ENCODE data around the gene VPS54. TPM values are rescaled to one million over a fixed set of nuclear protein-coding genes. Genes with fewer than 3 reads are reported as not detected.
A peak's percentile ranks its signal among the peaks of the same experiment; 100 is the strongest.

VPS54 gene
- total RNA-seq, 1 donor, result 18.8 TPM

DNA sequence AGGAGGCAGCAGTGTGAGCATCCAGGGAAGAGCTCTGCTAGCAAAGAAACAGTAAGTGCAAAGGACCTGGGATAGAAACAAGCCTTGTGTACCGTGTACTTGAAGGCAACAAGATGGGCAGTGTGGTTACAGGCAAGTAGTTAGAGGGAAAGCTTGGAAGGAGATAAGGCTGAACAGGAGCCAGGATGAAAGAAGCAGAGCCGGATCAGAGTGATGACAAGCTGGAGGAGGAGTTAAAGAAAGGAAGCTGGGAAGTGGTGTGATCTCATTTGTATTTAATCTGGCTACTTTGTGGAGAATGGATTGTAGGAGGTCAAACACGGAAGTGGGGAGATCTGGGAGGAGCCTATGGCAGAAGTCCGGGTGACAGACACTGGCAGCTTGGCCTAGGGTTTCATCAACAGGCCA is 44.7 kb upstream of the VPS54 start:
- DNase-seq (ENCODE audit: insufficient read length, low spot score, missing footprints), result no peak
- Histone ChIP-seq H3K4me2 (ENCODE audit: insufficient read depth, low read length) (no peak overlapping the region), H3K27me3 (ENCODE audit: insufficient read depth, low read length) (no peaks in the 10 kb centered on the region), H3K36me3 (ENCODE audit: insufficient read depth, low read length) (no peaks in the 10 kb centered on the region), H2AFZ (ENCODE audit: low read length) (peak overlapping the region; percentile 42), H4K20me1 (ENCODE audit: insufficient read depth, low read length) (no peaks in the 10 kb centered on the region), H3K4me1 (ENCODE audit: insufficient read depth, low read length) (peaks cover 19% of the 10 kb centered on the region), H3K9me3 (ENCODE audit: low read depth, low read length) (no peaks in the 10 kb centered on the region), H3K79me2 (ENCODE audit: insufficient read depth, low read length) (no peaks in the 10 kb centered on the region), H3K4me3 (ENCODE audit: insufficient read depth, low read length) (no peak overlapping the region), H3K27ac (ENCODE audit: low read depth, low read length) (peak overlapping the region; percentile 92)
- TF ChIP-seq, protein P1, sequence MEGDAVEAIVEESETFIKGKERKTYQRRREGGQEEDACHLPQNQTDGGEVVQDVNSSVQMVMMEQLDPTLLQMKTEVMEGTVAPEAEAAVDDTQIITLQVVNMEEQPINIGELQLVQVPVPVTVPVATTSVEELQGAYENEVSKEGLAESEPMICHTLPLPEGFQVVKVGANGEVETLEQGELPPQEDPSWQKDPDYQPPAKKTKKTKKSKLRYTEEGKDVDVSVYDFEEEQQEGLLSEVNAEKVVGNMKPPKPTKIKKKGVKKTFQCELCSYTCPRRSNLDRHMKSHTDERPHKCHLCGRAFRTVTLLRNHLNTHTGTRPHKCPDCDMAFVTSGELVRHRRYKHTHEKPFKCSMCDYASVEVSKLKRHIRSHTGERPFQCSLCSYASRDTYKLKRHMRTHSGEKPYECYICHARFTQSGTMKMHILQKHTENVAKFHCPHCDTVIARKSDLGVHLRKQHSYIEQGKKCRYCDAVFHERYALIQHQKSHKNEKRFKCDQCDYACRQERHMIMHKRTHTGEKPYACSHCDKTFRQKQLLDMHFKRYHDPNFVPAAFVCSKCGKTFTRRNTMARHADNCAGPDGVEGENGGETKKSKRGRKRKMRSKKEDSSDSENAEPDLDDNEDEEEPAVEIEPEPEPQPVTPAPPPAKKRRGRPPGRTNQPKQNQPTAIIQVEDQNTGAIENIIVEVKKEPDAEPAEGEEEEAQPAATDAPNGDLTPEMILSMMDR (IDR thresholded peaks at IDR 0.05; ENCODE audit: extremely low read depth, low read depth, low read length), result no peak

- Histone ChIP-seq H2AFZ (ENCODE audit: low read length) (no peak overlapping the region), H3K27me3 (ENCODE audit: insufficient read depth, low read length) (no peaks in the 10 kb centered on the region), H4K20me1 (ENCODE audit: insufficient read depth, low read length) (no peaks in the 10 kb centered on the region), H3K27ac (ENCODE audit: low read depth, low read length) (peak overlapping the region; percentile 92), H3K79me2 (ENCODE audit: insufficient read depth, low read length) (no peaks in the 10 kb centered on the region), H3K4me3 (ENCODE audit: insufficient read depth, low read length) (no peak overlapping the region), H3K36me3 (ENCODE audit: insufficient read depth, low read length) (no peaks in the 10 kb centered on the region), H3K4me2 (ENCODE audit: insufficient read depth, low read length) (no peak overlapping the region), H3K9me3 (ENCODE audit: low read depth, low read length) (no peaks in the 10 kb centered on the region), H3K4me1 (ENCODE audit: insufficient read depth, low read length) (peaks cover 19% of the 10 kb centered on the region)
- DNase-seq (ENCODE audit: insufficient read length, low spot score, missing footprints), result no peak
- TF ChIP-seq, protein P1 (IDR thresholded peaks at IDR 0.05; ENCODE audit: extremely low read depth, low read depth, low read length), result no peak
These were observed 44.2 kb upstream of the VPS54 start for GRCh38 chr2:64063454-64063853.

DNA sequence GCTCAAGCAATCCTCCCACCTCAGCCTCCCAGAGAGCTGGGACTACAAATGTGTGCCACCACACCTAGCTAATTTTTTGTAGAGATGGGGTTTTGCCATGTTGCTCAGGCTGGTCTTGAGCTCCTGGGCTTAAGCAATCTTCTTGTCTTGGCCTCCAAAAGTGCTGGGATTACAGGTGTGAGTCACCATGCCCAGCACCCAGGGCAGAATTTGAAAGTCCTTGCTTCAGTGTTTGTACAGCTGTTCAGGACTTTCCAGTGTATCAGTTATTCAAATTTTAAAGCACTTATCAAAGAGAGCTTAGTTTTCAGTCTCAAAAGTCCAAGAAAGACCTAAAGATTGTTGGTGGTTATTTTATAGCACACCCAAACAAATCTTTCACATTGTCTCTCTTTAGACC is 43.6 kb upstream of the VPS54 start:
- H3K4me3 ChIP-seq (ENCODE audit: insufficient read depth, low read length), result no peak overlapping the region
- H3K27ac ChIP-seq (ENCODE audit: low read depth, low read length), result peak overlapping the region; percentile 92
- no peaks in the 10 kb centered on the region for H3K9me3 ChIP-seq (ENCODE audit: low read depth, low read length)
- H3K27me3 ChIP-seq (ENCODE audit: insufficient read depth, low read length), result no peaks in the 10 kb centered on the region
- no peaks in the 10 kb centered on the region for H4K20me1 ChIP-seq (ENCODE audit: insufficient read depth, low read length)
- H2AFZ ChIP-seq (ENCODE audit: low read length), result no peak overlapping the region
- no peaks in the 10 kb centered on the region for H3K79me2 ChIP-seq (ENCODE audit: insufficient read depth, low read length)
- H3K4me1 ChIP-seq (ENCODE audit: insufficient read depth, low read length), result peaks cover 19% of the 10 kb centered on the region
- peak overlapping the region; percentile 9 for H3K4me2 ChIP-seq (ENCODE audit: insufficient read depth, low read length)
- H3K36me3 ChIP-seq (ENCODE audit: insufficient read depth, low read length), result no peaks in the 10 kb centered on the region
- no peak for DNase-seq (ENCODE audit: insufficient read length, low spot score, missing footprints)
- TF ChIP-seq, protein P1 (IDR thresholded peaks at IDR 0.05; ENCODE audit: extremely low read depth, low read depth, low read length), result no peak

DNA sequence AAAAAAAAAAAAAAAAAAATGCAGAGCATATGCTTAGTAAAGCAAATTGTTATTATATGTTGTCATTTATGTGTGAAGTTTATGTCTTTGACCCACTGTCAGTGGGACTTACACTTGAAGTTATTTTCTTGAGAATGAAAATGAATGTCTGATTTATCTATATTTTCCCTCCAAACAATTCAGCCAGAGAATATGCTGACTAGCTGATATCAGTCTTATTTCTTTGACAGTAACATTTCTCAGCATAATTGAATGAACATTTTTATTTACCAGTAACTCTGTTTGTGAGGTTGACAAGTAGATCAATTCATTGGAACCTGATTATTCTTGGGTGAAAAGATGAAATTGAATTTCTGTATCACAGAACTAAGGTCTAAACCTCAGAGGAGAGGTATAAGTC is 40.0 kb upstream of the VPS54 start:
- Histone ChIP-seq H3K4me2 (ENCODE audit: insufficient read depth, low read length) (no peak overlapping the region), H3K9me3 (ENCODE audit: low read depth, low read length) (no peaks in the 10 kb centered on the region), H3K27ac (ENCODE audit: low read depth, low read length) (no peak overlapping the region), H3K4me3 (ENCODE audit: insufficient read depth, low read length) (no peak overlapping the region), H4K20me1 (ENCODE audit: insufficient read depth, low read length) (no peaks in the 10 kb centered on the region), H3K27me3 (ENCODE audit: insufficient read depth, low read length) (no peaks in the 10 kb centered on the region), H3K36me3 (ENCODE audit: insufficient read depth, low read length) (no peaks in the 10 kb centered on the region), H3K4me1 (ENCODE audit: insufficient read depth, low read length) (peaks cover 13% of the 10 kb centered on the region), H2AFZ (ENCODE audit: low read length) (no peak overlapping the region), H3K79me2 (ENCODE audit: insufficient read depth, low read length) (no peaks in the 10 kb centered on the region)
- no peak for DNase-seq (ENCODE audit: insufficient read length, low spot score, missing footprints)
- TF ChIP-seq, protein P1 (IDR thresholded peaks at IDR 0.05; ENCODE audit: extremely low read depth, low read depth, low read length), result no peak

Data from osteoblast (primary cell).